Vagina (tissue), 2 donors: Measurements from ENCODE around the gene ZP4. TPM values are rescaled to one million over a fixed set of nuclear protein-coding genes. Genes with fewer than 3 reads are reported as not detected.

Source experiments
- DNase-seq, 2 donors: peaks; one replicate each; pipeline ENCODE4 v3.0.0-alpha.2; 2017; ENCODE audit errors: extremely low spot score in 2 of 2
- H3K27ac ChIP-seq: fragments of 200-600 bp; sonication (generic); one replicate; pipeline ENCODE4 v1.5.1; 2019
- H3K27me3 ChIP-seq: fragments of 200-600 bp; sonication (generic); one replicate; pipeline ENCODE4 v1.5.1; 2019
- H3K36me3 ChIP-seq, 2 donors: fragments of 200-600 bp; sonication (generic); one replicate each; pipeline ENCODE4 v1.5.1; 2017 to 2019
- H3K4me1 ChIP-seq: fragments of 200-600 bp; sonication (generic); one replicate; pipeline ENCODE4 v1.5.1; 2019
- H3K4me3 ChIP-seq, 2 donors: fragments of 200-600 bp; sonication (generic); 1 replicate in 1 of 2; 2 replicates in 1 of 2; pipeline ENCODE4 v1.5.1; 2016 to 2019
- H3K9me3 ChIP-seq: fragments of 200-600 bp; sonication (generic); one replicate; pipeline ENCODE4 v1.5.1; 2019
- CTCF ChIP-seq, 3 experiments: fragments of 450-650 bp in 2 of 3; fragments of 200-600 bp in 1 of 3; sonication (generic) in 1 of 3; IDR thresholded peaks; one replicate each; pipeline ENCODE4 v1.5.1; 2017 to 2019; ENCODE audit warnings: antibody characterized with exemption in 3 of 3, mild to moderate bottlenecking in 2 of 3, moderate library complexity in 2 of 3
- POLR2A ChIP-seq, 2 donors: fragments of 450-650 bp; IDR thresholded peaks; one replicate each; pipeline ENCODE4 v1.6.1; 2017; ENCODE audit warnings: antibody characterized with exemption in 2 of 2, mild to moderate bottlenecking in 2 of 2, moderate library complexity in 2 of 2
- POLR2AphosphoS5 ChIP-seq, 2 donors: sonication (generic); formaldehyde crosslinking; IDR thresholded peaks; one replicate each; pipeline ENCODE4 v1.9.0; 2017; ENCODE audit warnings: antibody characterized with exemption in 2 of 2, mild to moderate bottlenecking in 2 of 2, low read depth in 1 of 2; ENCODE audit not compliant: insufficient read depth in 1 of 2
- intact Hi-C: fragments of 100-400 bp; cut with DNase I; formaldehyde crosslinking; loops from one replicate; pipeline ENCODE4 v1.15.1; 2023
- total RNA-seq: library from RNA; depleted of rRNA; stranded (reverse); fragments of >200 nt; gene quantifications from one replicate; pipeline ENCODE4 v1.2.3, GENCODE V29; 2016

ZP4 gene
- total RNA-seq, 1 donor from 2014 or later: not detected

- intact Hi-C loops: no loop called here
Measured at GRCh38 chr1:237873487-237874211, 17.1 kb downstream of the ZP4 start.

GRCh38 chr1:237868817-237869600 is 21.7 kb downstream of the ZP4 start:
- no peak overlapping the region for H3K4me3 ChIP-seq
- no peaks in the 10 kb centered on the region for H3K9me3 ChIP-seq
- no peaks in the 10 kb centered on the region for H3K27me3 ChIP-seq
- DNase-seq: no peak
- no peaks in the 10 kb centered on the region for H3K36me3 ChIP-seq
- TF ChIP-seq CTCF (IDR thresholded peaks at IDR 0.05) (no peak), POLR2A (IDR thresholded peaks at IDR 0.05) (no peak), POLR2AphosphoS5 (IDR thresholded peaks at IDR 0.05; ENCODE audit: insufficient read depth in 1 of 2, low read depth in 1 of 2) (no peak)
- H3K4me1 ChIP-seq: no peaks in the 10 kb centered on the region
- intact Hi-C loops: no loop called here
- H3K27ac ChIP-seq: no peak overlapping the region

More at GRCh38 chr1:237873487-237874211, 17.1 kb downstream of the ZP4 start:
- no peak overlapping the region for H3K27ac ChIP-seq
- no peak for DNase-seq
- H3K4me1 ChIP-seq: no peaks in the 10 kb centered on the region
- H3K36me3 ChIP-seq: no peaks in the 10 kb centered on the region
- H3K4me3 ChIP-seq: no peak overlapping the region
- no peaks in the 10 kb centered on the region for H3K9me3 ChIP-seq
- no peaks in the 10 kb centered on the region for H3K27me3 ChIP-seq
- TF ChIP-seq CTCF (IDR thresholded peaks at IDR 0.05) (no peak), POLR2A (IDR thresholded peaks at IDR 0.05) (no peak), POLR2AphosphoS5 (IDR thresholded peaks at IDR 0.05; ENCODE audit: insufficient read depth in 1 of 2, low read depth in 1 of 2) (no peak)

GRCh38 chr1:237867380-237867888 is 23.3 kb downstream of the ZP4 start:
- Histone ChIP-seq H3K4me3 (no peak overlapping the region), H3K36me3 (no peaks in the 10 kb centered on the region), H3K27ac (no peak overlapping the region), H3K27me3 (no peaks in the 10 kb centered on the region), H3K4me1 (no peaks in the 10 kb centered on the region), H3K9me3 (no peaks in the 10 kb centered on the region)
- DNase-seq: no peak
- TF ChIP-seq CTCF (IDR thresholded peaks at IDR 0.05) (no peak), POLR2AphosphoS5 (IDR thresholded peaks at IDR 0.05; ENCODE audit: insufficient read depth in 1 of 2, low read depth in 1 of 2) (no peak), POLR2A (IDR thresholded peaks at IDR 0.05) (no peak)
- intact Hi-C loops: no loop called here

GRCh38 chr1:237864338-237865244 is 26.1 kb downstream of the ZP4 start:
- no peak for DNase-seq
- Histone ChIP-seq H3K4me3 (no peak overlapping the region), H3K4me1 (no peaks in the 10 kb centered on the region), H3K36me3 (no peaks in the 10 kb centered on the region), H3K27me3 (no peaks in the 10 kb centered on the region), H3K9me3 (no peaks in the 10 kb centered on the region), H3K27ac (no peak overlapping the region)
- intact Hi-C loops: no loop called here
- peak in 1 of 3 experiments; percentile 27 for TF ChIP-seq CTCF (IDR thresholded peaks at IDR 0.05)
- no peak for TF ChIP-seq POLR2A (IDR thresholded peaks at IDR 0.05)
